Activated T-cell treated with anti-CD3 and anti-CD28 coated beads for 48 hours (primary cell): ENCODE measurements around the gene PTPRR.

Source experiments
- DNase-seq: peaks from one replicate; pipeline ENCODE4 v3.0.0-alpha.2; 2020; ENCODE audit warnings: low read depth

Gene PTPRR

GRCh38 chr12:70796989-70797388 is 123.5 kb downstream of the PTPRR start:
- DNase-seq: no peak

GRCh38 chr12:70795608-70796007 is 124.9 kb downstream of the PTPRR start:
- no peak for DNase-seq

GRCh38 chr12:70794131-70794530 is 126.4 kb downstream of the PTPRR start:
- no peak for DNase-seq

DNA sequence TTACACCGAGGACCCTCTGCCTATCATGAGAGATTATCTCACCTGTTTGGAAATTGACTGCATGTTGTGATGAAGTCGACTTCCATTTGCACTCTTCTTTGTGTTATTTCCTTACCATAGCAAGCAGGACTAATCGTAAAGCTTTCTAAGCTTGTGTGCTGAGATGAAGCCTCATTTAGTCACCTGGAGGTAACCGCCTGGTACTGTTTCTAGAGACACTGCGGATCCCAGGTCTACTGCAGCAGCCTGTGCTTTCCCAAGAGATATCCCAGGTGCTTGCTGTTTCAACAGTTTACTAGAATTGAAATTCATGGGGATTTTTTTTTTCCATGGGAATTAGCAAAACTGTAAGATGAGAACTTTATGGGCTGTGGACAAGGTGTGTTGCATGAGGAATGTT is 131.8 kb downstream of the PTPRR start:
- DNase-seq: no peak

DNA sequence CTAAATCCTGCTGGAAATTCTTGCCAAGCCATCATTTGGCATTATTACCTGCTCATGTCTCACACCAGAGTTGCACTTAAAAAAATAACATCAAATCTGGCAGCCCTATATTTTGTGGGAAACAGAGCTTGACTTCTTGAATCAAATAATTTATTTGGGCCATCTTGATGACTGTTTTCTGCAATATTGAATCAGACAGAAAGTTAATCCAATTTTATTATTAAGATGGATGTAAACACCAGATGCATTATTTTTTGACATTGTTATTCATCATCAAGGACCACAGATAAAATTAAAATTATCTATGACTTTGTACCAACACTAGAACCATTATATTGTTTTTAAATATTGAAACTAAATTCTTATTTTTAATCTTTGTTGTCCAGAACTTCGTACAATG is 132.9 kb downstream of the PTPRR start:
- no peak for DNase-seq

GRCh38 chr12:70785896-70786295 is 134.6 kb downstream of the PTPRR start:
- DNase-seq: no peak

GRCh38 chr12:70784042-70784668 is 136.4 kb downstream of the PTPRR start:
- no peak for DNase-seq

- DNase-seq: no peak
Measured at GRCh38 chr12:70783455-70783854, 137.1 kb downstream of the PTPRR start.

DNA sequence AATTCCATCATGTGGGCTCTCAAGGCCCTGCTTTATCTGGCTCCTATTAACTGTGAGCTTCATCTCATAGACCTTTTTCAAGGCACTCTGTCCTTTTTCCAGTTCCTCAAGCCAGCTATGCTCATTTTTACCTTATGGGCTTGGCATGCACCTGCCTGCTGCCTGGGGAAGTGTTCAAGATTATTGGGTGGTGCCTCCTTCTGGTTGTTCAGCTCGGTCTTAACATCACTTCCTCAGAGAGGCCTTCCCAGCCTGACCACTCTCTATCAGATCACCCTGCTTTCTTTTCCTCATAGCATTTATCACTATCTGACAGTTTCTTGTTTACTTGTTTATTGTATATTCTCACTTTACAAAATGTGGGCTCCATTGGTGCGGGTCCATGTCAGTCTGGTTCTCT is 141.3 kb downstream of the PTPRR start:
- DNase-seq: no peak

GRCh38 chr12:70774055-70774454 is 146.5 kb downstream of the PTPRR start:
- no peak for DNase-seq

DNA sequence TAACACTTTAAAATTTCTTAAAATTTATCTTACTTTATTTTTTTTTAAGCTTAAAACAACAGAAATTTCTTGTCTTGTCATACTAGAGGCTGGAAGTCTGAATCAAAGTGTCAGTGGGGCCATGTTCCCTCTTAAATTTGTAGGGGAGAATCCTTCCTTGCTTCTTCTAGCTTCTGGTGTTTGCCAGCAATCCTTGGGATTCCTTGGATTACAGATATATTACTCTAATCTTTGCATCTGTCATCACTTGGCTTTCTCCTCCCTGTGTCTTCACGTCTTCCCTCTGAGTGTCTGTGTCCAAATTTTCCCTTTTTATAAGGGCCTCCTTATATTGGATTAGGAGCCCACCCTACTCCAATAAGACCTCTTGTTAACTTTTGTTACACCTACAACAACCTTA is 147.7 kb downstream of the PTPRR start:
- no peak for DNase-seq

DNA sequence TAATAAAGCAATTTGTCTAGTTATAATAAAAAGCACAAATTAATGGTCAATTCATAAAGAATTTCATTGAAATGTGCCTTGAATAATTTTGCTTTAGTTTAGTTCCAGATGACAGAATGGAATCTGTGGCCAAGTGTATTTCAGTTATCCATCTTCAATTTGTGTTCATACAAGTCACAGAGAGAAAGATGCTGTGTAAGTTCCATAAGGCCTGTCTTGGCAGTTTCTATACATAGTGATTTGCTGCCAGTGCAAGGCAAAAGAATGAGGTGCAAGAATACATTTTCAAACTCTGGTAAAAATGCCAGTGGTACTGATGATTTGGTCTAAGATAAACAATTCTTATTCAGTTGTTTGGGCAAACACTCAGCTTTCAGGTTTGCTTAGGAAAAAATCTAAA is 149.0 kb downstream of the PTPRR start:
- no peak for DNase-seq

GRCh38 chr12:70763666-70764065 is 156.9 kb downstream of the PTPRR start:
- no peak for DNase-seq

DNA sequence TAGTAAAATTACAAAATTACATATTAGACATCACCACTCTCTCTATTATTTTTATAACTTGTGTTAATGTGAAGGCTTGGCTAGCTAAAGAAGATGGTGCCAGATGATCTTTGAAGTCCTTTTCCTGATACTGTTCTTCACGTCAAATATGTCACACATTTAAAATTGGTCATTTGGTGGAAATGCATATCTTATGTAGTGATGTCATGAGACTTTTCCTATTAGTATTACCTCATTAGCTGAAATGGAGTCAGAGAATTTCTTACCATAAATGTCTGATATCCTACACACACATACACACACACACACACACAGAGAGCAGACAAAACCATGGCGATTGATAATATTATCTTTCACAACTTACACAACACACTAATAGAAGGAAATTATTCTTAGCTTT is 158.5 kb downstream of the PTPRR start:
- DNase-seq: no peak

GRCh38 chr12:70759161-70759918 is 161.2 kb downstream of the PTPRR start:
- DNase-seq: no peak

DNA sequence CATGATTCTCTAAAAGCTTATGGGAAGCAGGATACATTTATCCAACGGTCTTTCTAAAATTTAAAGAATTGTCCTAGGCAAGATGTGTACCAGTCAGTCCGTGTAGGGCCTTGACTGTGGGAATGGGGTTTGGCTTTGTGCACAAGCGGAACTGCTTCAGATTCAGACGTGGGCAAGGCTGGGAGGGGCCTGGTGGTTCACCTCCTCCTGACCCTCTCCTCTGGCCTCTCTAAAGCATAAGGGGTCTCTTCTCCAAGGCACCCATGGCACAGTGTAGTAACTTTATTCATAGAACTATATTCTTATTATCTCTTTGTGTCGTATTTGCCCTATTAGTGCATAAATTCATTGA is 162.1 kb downstream of the PTPRR start:
- no peak for DNase-seq

- DNase-seq: no peak
Measured at GRCh38 chr12:70757830-70758493, 162.6 kb downstream of the PTPRR start.

GRCh38 chr12:70756791-70757190 is 163.7 kb downstream of the PTPRR start:
- no peak for DNase-seq

DNA sequence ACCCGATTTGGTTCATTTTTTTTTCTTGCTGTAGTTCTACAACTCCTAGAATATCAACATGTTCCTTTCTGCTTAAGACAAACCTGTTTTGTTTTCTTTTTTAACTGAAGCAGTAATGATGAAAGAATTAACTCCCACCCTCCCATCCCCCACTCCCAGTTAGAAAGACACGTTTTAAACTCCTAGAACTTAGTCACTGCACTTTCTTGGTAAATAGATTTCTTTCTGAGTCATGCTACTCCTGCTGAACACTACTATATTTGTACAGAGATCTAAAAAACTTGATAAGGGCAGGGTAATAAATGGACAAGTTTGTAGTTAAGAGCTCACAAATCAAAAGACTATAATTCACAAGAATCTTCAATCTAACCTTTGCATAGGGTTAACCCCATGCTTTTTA is 164.4 kb downstream of the PTPRR start:
- no peak for DNase-seq

- no peak for DNase-seq
Measured at GRCh38 chr12:70754330-70754741, 166.2 kb downstream of the PTPRR start.

DNA sequence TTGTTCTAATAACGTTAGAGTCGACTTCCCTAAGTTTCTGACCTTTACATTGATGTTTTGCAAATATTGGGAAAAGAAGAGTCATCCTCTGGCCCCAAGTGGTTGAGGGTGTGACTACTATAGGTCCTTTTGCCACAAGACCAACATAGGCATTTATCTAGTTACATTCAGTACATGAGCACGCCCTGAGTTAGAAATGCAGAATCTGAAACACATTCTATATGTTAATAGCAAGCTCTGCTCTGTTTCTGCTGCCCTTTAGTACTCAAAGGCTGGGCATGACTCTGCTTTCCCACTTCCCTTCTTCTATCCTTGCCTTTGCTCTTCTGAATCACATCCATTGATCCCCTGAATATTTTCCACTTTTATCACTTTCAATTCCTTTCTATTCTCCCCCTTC is 168.2 kb downstream of the PTPRR start:
- no peak for DNase-seq

DNA sequence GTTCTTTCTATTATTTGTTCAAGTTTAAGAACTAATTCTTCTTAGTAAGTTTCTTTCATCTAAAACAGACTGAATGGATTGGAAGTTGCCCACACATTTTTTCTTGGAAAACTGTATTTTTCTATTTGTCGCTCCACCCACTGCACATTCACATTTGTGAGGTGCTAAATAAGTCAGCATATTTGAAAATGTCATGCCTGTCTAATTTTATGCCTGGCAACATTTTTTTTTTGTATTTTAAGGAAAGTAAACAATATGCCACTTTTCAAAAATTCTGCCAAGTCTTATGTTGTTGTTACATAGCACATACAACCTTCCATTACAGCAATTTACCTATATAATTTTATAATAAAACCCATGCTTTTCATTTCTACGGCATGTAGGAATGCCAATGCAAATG is 170.6 kb downstream of the PTPRR start:
- DNase-seq: no peak

DNA sequence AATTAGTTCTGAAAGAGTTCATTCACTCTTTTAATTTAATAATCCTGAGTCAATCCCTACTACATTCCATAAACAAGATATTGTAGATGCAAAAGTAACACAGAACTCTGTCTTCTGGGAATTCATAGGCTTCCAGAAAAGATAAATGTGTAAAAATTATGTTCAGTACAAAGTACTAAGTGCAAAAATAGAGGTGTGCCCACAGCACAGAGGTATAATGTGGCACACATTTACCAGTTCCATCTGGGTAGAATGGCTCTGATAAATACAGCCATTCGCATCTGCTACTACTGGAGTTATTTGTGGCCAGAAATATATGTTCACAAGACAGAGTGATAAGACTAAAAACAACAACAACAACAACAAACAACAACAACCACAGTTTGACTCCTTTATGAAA is 171.7 kb downstream of the PTPRR start:
- no peak for DNase-seq
